K562 (cell line): ENCODE results near the gene NLRC3. TPM values are rescaled to one million over a fixed set of nuclear protein-coding genes. Genes with fewer than 3 reads are reported as not detected.
"Not testable (repeated sequence)": the region's sequence is repeated elsewhere in the genome, so short reads cannot be mapped to it uniquely, and the experiment has no call there.

Experiments
- ATAC-seq: fragments of 200-7000 bp; cut with Tn5 transposase; 3 replicates; pipeline ENCODE4 v1.9.1; 2020; ENCODE audit warnings: moderate library complexity
- BruUV-seq: library from RNA; stranded (reverse); fragments of 400-500 nt; replicated peaks from 2 replicates; lab custom pipeline; 2021; lab: Mats Ljungman, UMichigan
- CTCF ChIA-PET: fragments of 300-600 bp; formaldehyde crosslinking; extraction: SDS; loops from one replicate; lab custom pipeline; 2021; ENCODE audit warnings: low intra/inter-chr PET ratio; lab: Yijun Ruan, JAX
- POLR2A ChIA-PET: fragments of 300-600, 350-650 bp; sonication (Branson Sonifier 250); formaldehyde crosslinking; extraction: SDS; loops from one replicate; lab custom pipeline; 2021; ENCODE audit warnings: antibody characterized with exemption, inconsistent platforms; lab: Yijun Ruan, JAX
- DNase-seq, 4 experiments: peaks; one replicate each; pipeline versions ENCODE4 v3.0.0 to v3.0.0-alpha.2; 2011 to 2018; ENCODE audit warnings: low spot score in 3 of 4, mixed read lengths in 3 of 4; ENCODE audit errors: extremely low read depth in 1 of 4
- FAIRE-seq: peaks from 2 replicates; lab custom pipeline; 2011; peaks lifted over from hg19 to GRCh38; lab: Jason Lieb, UNC
- H2AFZ ChIP-seq: 2 replicates; pipeline ENCODE4 v1.6.0; 2011; ENCODE audit warnings: low read depth, low read length, control low read depth, inconsistent platforms
- H3K27ac ChIP-seq: fragments of 200-600 bp; 3 replicates; pipeline ENCODE4 v1.8.0; 2011; ENCODE audit warnings: low read depth, mild to moderate bottlenecking, control low read depth, inconsistent platforms, low read length, moderate library complexity, mixed read lengths; ENCODE audit errors: extremely low read depth
- H3K27me3 ChIP-seq, 2 experiments: fragments of 300-600 bp in 1 of 2; 2 replicates in 1 of 2; 3 replicates in 1 of 2; pipeline versions ENCODE4 v1.6.0 to v1.8.0; 2011; ENCODE audit warnings: inconsistent platforms in 2 of 2, low read length in 2 of 2, mild to moderate bottlenecking in 1 of 2, mixed read lengths in 1 of 2, moderate library complexity in 1 of 2; ENCODE audit not compliant: control insufficient read depth in 2 of 2, insufficient read depth in 2 of 2
- H3K36me3 ChIP-seq: fragments of 300-600 bp; 3 replicates; pipeline ENCODE4 v1.8.0; 2011; ENCODE audit warnings: mild to moderate bottlenecking, low read length, inconsistent platforms; ENCODE audit not compliant: control insufficient read depth, insufficient read depth
- H3K4me1 ChIP-seq, 2 experiments: fragments of 200-600 bp in 1 of 2; replicated peaks in 1 of 2; 2 replicates in 1 of 2; 3 replicates in 1 of 2; pipeline versions ENCODE4 v1.5.1 to v1.8.0; 2011; ENCODE audit warnings: inconsistent platforms in 2 of 2, low read length in 2 of 2, mild to moderate bottlenecking in 1 of 2, mixed read lengths in 1 of 2, moderate library complexity in 1 of 2; ENCODE audit not compliant: control insufficient read depth in 2 of 2, insufficient read depth in 2 of 2
- H3K4me2 ChIP-seq: 2 replicates; pipeline ENCODE4 v1.6.1; 2011; ENCODE audit warnings: low read length, control low read depth, inconsistent platforms, mixed read lengths; ENCODE audit not compliant: insufficient read depth
- H3K4me3 ChIP-seq: fragments of 200-600 bp; sonication (generic), shearing (Covaris generic); 2 replicates; pipeline ENCODE4 v1.5.1; 2016; ENCODE audit warnings: control low read depth, inconsistent platforms
- H3K79me2 ChIP-seq: fragments of 200-600 bp; 3 replicates; pipeline ENCODE4 v1.8.0; 2011; ENCODE audit warnings: low read length, inconsistent platforms; ENCODE audit not compliant: control insufficient read depth, insufficient read depth
- H3K9ac ChIP-seq, 2 experiments: 2 replicates each; pipeline versions ENCODE4 v1.6.0 to v1.6.1; 2011; ENCODE audit warnings: low read depth in 2 of 2, low read length in 2 of 2, control low read depth in 1 of 2, inconsistent platforms in 1 of 2, mild to moderate bottlenecking in 1 of 2, mixed read lengths in 1 of 2; ENCODE audit not compliant: insufficient read depth in 1 of 2
- H3K9me1 ChIP-seq: one replicate; pipeline ENCODE4 v1.6.0; 2011; ENCODE audit warnings: inconsistent platforms, mild to moderate bottlenecking, low read length, moderate library complexity; ENCODE audit not compliant: control insufficient read depth, insufficient read depth
- H3K9me3 ChIP-seq: replicated peaks from 2 replicates; pipeline ENCODE4 v1.5.1; 2011; ENCODE audit warnings: low read depth, low read length, inconsistent platforms; ENCODE audit not compliant: control insufficient read depth, insufficient read depth
- H4K20me1 ChIP-seq: replicated peaks from 2 replicates; pipeline ENCODE4 v1.6.1; 2011; ENCODE audit warnings: low read length, inconsistent platforms, mixed read lengths; ENCODE audit not compliant: control insufficient read depth, insufficient read depth
- AFF1 ChIP-seq, 2 experiments: fragments of 450-650 bp; IDR thresholded peaks; 2 replicates each; pipeline ENCODE4 v1.6.1; 2018; ENCODE audit warnings: mild to moderate bottlenecking in 2 of 2, low read depth in 1 of 2; ENCODE audit not compliant: partially characterized antibody in 2 of 2
- SMAD3 ChIP-seq: fragments of 450-650 bp; formaldehyde crosslinking; conservative IDR thresholded peaks from 2 replicates; pipeline ENCODE4 v1.4.0; 2020; ENCODE audit warnings: mild to moderate bottlenecking
- THRAP3 ChIP-seq: fragments of 450-650 bp; IDR thresholded peaks from 2 replicates; pipeline ENCODE4 v1.6.1; 2016; ENCODE audit warnings: mild to moderate bottlenecking, inconsistent platforms, borderline replicate concordance
- WGBS: fragments of 100-300 bp; shearing (Covaris generic); methylation state at CpG from one replicate; pipeline ENCODE4 v1.1.6; 2016; ENCODE audit warnings: low coverage, mixed read lengths; ENCODE audit not compliant: insufficient coverage; ENCODE audit errors: missing lambda C conversion rate; 5-methylcytosine and 5-hydroxymethylcytosine counted together
- in situ Hi-C: fragments of 300-500 bp; cut with MboI; formaldehyde crosslinking; loops from 4 replicates; pipeline ENCODE4 v1.15.0; 2018; ENCODE audit warnings: inconsistent platforms, mixed read lengths
- intact Hi-C: fragments of 100-400 bp; cut with micrococcal nuclease; formaldehyde crosslinking; loops from 2 replicates; pipeline ENCODE4 v1.14.2; 2022
- polyA plus RNA-seq, 8 experiments: library from polyadenylated mRNA; depleted of rRNA in 4 of 8; stranded (reverse) in 5 of 8; unstranded in 3 of 8; fragments of >200 nt; fragmentation: Nextera tagmentation in 2 of 8; fragmentation: Illumina TruSeq in 1 of 8; extraction: Ambion mirVana in 2 of 8; extraction: Trizol in 1 of 8; gene quantifications; 2 replicates each; pipeline versions ENCODE4 v1.2.1 to v1.2.3, GENCODE V29; 2011 to 2014; ENCODE audit warnings: inconsistent platforms in 1 of 8, missing spikeins in 1 of 8
- total RNA-seq, 7 experiments: library from RNA; depleted of rRNA in 6 of 7; stranded (reverse); fragments of >200 nt in 6 of 7; fragmentation: Illumina TruSeq in 2 of 7; extraction: Trizol in 2 of 7; gene quantifications; 2 replicates each; pipeline versions ENCODE4 v1.2.1 to v1.2.3, GENCODE V29; 2011 to 2021; ENCODE audit warnings: low replicate concordance in 1 of 7

NLRC3 gene
- total and polyA plus RNA-seq, 9 of the 15 experiments (the other 6 are each of a cell fraction or from before 2014, with no cell fraction given), result 0.03 to 0.13 (median 0.03) TPM; not detected in 4

- Histone ChIP-seq H3K4me3 (peak overlapping the region; percentile 57), H3K4me1 (peaks cover 2 to 27% of the 10 kb centered on the region in 2 experiments; a peak in 3 of 5 replicates), H3K9ac (peak overlapping the region; percentile 51 to 88; a peak in 3 of 4 replicates), H2AFZ (peak overlapping the region; percentile 95), H3K4me2 (peak overlapping the region; percentile 84)
- DNase-seq, FAIRE-seq, H3K79me2 ChIP-seq, in situ Hi-C loops, H3K27me3 ChIP-seq, H3K9me3 ChIP-seq, H4K20me1 ChIP-seq, BruUV-seq, ATAC-seq, H3K27ac ChIP-seq, H3K9me1 ChIP-seq, H3K36me3 ChIP-seq: not testable (repeated sequence)
- ChIA-PET POLR2A (interaction anchor here (0.6 to 1.3 kb wide), 3 partner anchors 9 to 317 kb away, joined by 3 to 5 read pairs (median 3); partner anchors contain the start of gene ZNF263), CTCF (interaction anchor here (0.5 to 0.6 kb wide), 2 partner anchors 237 to 364 kb away, joined by 3 to 4 read pairs; no protein-coding TSS in a partner anchor)
- 54% methylated on average over 14 of the region's 24 CpGs for WGBS
- TF ChIP-seq THRAP3, result 0 out of 2 replicates have a peak, but pooled peaks have one; percentile 38
- intact Hi-C loops, result loop anchor here (5.0 to 10.0 kb wide), 2 partner anchors 239 to 317 kb away; partner anchors contain the start of gene OR1F1
Observed at GRCh38 chr16:3501412-3501761, 75.8 kb downstream of the NLRC3 start.

- DNase-seq (no peak), ATAC-seq (no peak), FAIRE-seq (no peak)
- Histone ChIP-seq H3K9me1 (no peaks in the 10 kb centered on the region), H2AFZ (no peak overlapping the region), H3K36me3 (no peaks in the 10 kb centered on the region), H3K27ac (no peak overlapping the region), H4K20me1 (no peaks in the 10 kb centered on the region), H3K4me2 (no peak overlapping the region), H3K9ac (no peak overlapping the region), H3K27me3 (no peaks in the 10 kb centered on the region), H3K4me3 (no peak overlapping the region), H3K9me3 (peaks cover 4% of the 10 kb centered on the region; the same call in 1 of the 2 replicates), H3K4me1 (peaks cover 2 to 32% of the 10 kb centered on the region in 2 experiments; a peak in 3 of 5 replicates), H3K79me2 (no peaks in the 10 kb centered on the region)
- in situ Hi-C loops (no loop called here), intact Hi-C loops (loop anchor here (10.0 kb wide), 1 partner anchor 134 kb away; no protein-coding TSS in a partner anchor)
- no TSS peak for BruUV-seq
- ChIA-PET POLR2A (no interaction called here), CTCF (no interaction called here)
- no peak for TF ChIP-seq SMAD3
- TF ChIP-seq AFF1 (IDR thresholded peaks at IDR 0.05; ENCODE audit: low read depth in 1 of 2, partially characterized antibody in 2 of 2), result peak in 1 of 2 experiments; percentile 60
- 73% methylated on average over 16 of the region's 16 CpGs for WGBS
Observed at GRCh38 chr16:3498988-3499387, 78.2 kb downstream of the NLRC3 start.
